B cell (primary cell): Measurements from ENCODE around the gene CDKN1C.

ENCODE experiments used
- EZH2 ChIP-seq: IDR thresholded peaks from 2 replicates; pipeline ENCODE4 v1.6.1; 2012; ENCODE audit warnings: borderline replicate concordance, low read depth, mild to moderate bottlenecking, moderate library complexity, low read length; ENCODE audit not compliant: insufficient read depth, poor library complexity, severe bottlenecking
- TF ChIP-seq, protein P1 (sequence below): fragments of 200-600 bp; IDR thresholded peaks from one replicate; pipeline ENCODE4 v1.8.0; 2022; ENCODE audit warnings: antibody characterized with exemption, mild to moderate bottlenecking

DNA sequence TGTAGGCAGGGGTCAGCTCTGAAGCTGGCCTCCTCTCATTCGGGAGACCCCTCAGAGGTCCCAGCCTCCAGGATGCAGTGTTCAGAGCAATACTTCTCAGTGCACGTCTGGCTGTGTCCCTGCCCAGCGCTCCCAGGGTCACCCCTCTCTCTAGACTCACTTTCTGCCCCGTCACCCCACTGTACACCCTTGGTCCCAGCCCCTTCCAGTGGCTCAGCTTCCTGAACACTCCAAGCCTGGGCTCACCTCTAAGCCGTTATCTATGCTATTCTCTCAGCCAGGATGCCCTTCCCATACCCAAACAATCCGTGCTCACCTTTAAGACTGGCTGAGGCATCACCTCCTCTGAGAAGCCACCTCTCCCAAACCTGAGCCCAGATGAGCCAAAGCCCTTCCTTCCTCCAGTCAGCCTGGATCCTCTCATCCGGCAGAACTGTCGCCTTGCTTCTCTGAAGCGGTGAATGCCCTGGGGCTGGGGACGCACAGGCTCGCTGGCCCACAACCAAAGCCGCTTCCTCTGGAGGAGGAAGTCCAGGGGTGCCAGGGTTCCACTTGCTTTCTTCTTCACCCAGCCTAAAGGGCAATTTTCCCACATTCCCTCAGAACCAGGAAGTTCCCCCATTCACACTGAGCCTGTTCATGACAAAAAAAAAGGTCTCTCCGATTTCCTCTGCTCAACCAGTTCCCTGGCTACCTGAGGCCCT lies 13.7 kb upstream of the CDKN1C start:
- TF ChIP-seq, protein P1, sequence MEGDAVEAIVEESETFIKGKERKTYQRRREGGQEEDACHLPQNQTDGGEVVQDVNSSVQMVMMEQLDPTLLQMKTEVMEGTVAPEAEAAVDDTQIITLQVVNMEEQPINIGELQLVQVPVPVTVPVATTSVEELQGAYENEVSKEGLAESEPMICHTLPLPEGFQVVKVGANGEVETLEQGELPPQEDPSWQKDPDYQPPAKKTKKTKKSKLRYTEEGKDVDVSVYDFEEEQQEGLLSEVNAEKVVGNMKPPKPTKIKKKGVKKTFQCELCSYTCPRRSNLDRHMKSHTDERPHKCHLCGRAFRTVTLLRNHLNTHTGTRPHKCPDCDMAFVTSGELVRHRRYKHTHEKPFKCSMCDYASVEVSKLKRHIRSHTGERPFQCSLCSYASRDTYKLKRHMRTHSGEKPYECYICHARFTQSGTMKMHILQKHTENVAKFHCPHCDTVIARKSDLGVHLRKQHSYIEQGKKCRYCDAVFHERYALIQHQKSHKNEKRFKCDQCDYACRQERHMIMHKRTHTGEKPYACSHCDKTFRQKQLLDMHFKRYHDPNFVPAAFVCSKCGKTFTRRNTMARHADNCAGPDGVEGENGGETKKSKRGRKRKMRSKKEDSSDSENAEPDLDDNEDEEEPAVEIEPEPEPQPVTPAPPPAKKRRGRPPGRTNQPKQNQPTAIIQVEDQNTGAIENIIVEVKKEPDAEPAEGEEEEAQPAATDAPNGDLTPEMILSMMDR = no peak
- no peak for TF ChIP-seq EZH2
